PC-9 (cell line): ENCODE measurements around the gene FES. TPM values are rescaled to one million over a fixed set of nuclear protein-coding genes. Genes with fewer than 3 reads are reported as not detected.

ENCODE experiments used
- BruUV-seq: library from RNA; stranded (reverse); fragments of 400-500 nt; replicated peaks from 2 replicates; lab custom pipeline; 2021; lab: Mats Ljungman, UMichigan
- CTCF ChIA-PET: fragments of 300-600 bp; sonication (Branson Sonifier 250); formaldehyde crosslinking; loops from one replicate; lab custom pipeline; 2022; ENCODE audit warnings: antibody characterized with exemption; lab: Charles Lee
- POLR2A ChIA-PET: fragments of 300-600 bp; sonication (Branson Sonifier 250); formaldehyde crosslinking; loops from one replicate; lab custom pipeline; 2022; ENCODE audit warnings: antibody characterized with exemption; ENCODE audit not compliant: unreplicated experiment; lab: Charles Lee
- DNase-seq, 2 experiments: peaks; one replicate each; pipeline versions ENCODE4 v3.0.0 to v3.0.0-alpha.2; 2015 to 2022; ENCODE audit warnings: mixed read lengths in 1 of 2
- H2AFZ ChIP-seq: fragments of 200-600 bp; sonication (generic); 2 replicates; pipeline ENCODE4 v1.8.1; 2017; ENCODE audit warnings: antibody characterized with exemption
- H3F3A ChIP-seq: fragments of 200-600 bp; sonication (generic); 2 replicates; pipeline ENCODE4 v1.8.1; 2017; ENCODE audit warnings: antibody characterized with exemption, mild to moderate bottlenecking, low read depth; ENCODE audit not compliant: insufficient read depth
- H3K27ac ChIP-seq: fragments of 200-600 bp; sonication (generic); 2 replicates; pipeline ENCODE4 v1.6.1; 2016; ENCODE audit warnings: mixed run types
- H3K27me3 ChIP-seq: fragments of 200-600 bp; sonication (generic); 2 replicates; pipeline ENCODE4 v1.6.1; 2016; ENCODE audit warnings: low read depth, mixed run types; ENCODE audit not compliant: insufficient read depth
- H3K36me3 ChIP-seq: fragments of 200-600 bp; sonication (generic); 2 replicates; pipeline ENCODE4 v1.6.1; 2016; ENCODE audit warnings: low read depth, mixed run types
- H3K4me1 ChIP-seq: fragments of 200-600 bp; sonication (generic); replicated peaks from 2 replicates; pipeline ENCODE4 v1.6.1; 2016; ENCODE audit warnings: mixed run types; ENCODE audit not compliant: insufficient read depth
- H3K4me2 ChIP-seq: fragments of 200-600 bp; sonication (generic); 2 replicates; pipeline ENCODE4 v1.6.1; 2017; ENCODE audit warnings: mixed run types
- H3K4me3 ChIP-seq: fragments of 200-600 bp; sonication (generic); 2 replicates; pipeline ENCODE4 v1.6.1; 2016; ENCODE audit warnings: mixed run types
- H3K79me2 ChIP-seq: fragments of 200-600 bp; sonication (generic); 2 replicates; pipeline ENCODE4 v1.6.1; 2017; ENCODE audit warnings: low read depth, mixed run types
- H3K9me2 ChIP-seq: fragments of 200-600 bp; sonication (generic); 2 replicates; pipeline ENCODE4 v1.8.1; 2017; ENCODE audit warnings: mild to moderate bottlenecking; ENCODE audit not compliant: insufficient read depth
- H3K9me3 ChIP-seq: fragments of 200-600 bp; sonication (generic); 2 replicates; pipeline ENCODE4 v1.8.1; 2016; ENCODE audit warnings: low read depth; ENCODE audit not compliant: insufficient read depth
- H4K20me1 ChIP-seq: fragments of 200-600 bp; sonication (generic); 2 replicates; pipeline ENCODE4 v1.8.1; 2017; ENCODE audit not compliant: insufficient read depth
- CTCF ChIP-seq: fragments of 200-600 bp; sonication (generic); conservative IDR thresholded peaks from 2 replicates; pipeline ENCODE4 v1.6.1; 2017; ENCODE audit warnings: mixed run types, antibody characterized with exemption, mild to moderate bottlenecking, moderate library complexity
- EZH2 ChIP-seq: fragments of 200-600 bp; sonication (generic); IDR thresholded peaks from 2 replicates; pipeline ENCODE4 v1.8.0; 2017; ENCODE audit warnings: antibody characterized with exemption, low read depth
- intact Hi-C: fragments of 100-400 bp; cut with micrococcal nuclease; formaldehyde crosslinking; loops from one replicate; pipeline ENCODE4 v1.10.0; 2022; ENCODE audit not compliant: unreplicated experiment
- total RNA-seq: library from RNA; stranded (reverse); gene quantifications from 2 replicates; pipeline ENCODE4 v1.2.3, GENCODE V29; 2021

The FES gene
- total RNA-seq, 1 experiment from 2014 or later = 3.8 TPM

- Histone ChIP-seq H3K9me2 (no peaks in the 10 kb centered on the region), H3K4me2 (peak within 1 kb of the TSS; percentile 99), H3K79me2 (no peaks in the 10 kb centered on the region), H3K4me1 (peaks cover 18% of the 10 kb centered on the region), H4K20me1 (no peaks in the 10 kb centered on the region), H3K27ac (peak within 1 kb of the TSS; percentile 25; the same call in 1 of the 2 replicates), H3K36me3 (no peaks in the 10 kb centered on the region), H3K4me3 (peak within 1 kb of the TSS; percentile 93), H3K27me3 (no peaks in the 10 kb centered on the region), H3K9me3 (no peaks in the 10 kb centered on the region), H3F3A (peaks cover 23% of the 10 kb centered on the region; the same call in 1 of the 2 replicates), H2AFZ (peak within 1 kb of the TSS; percentile 96)
- ChIA-PET POLR2A (interaction anchor here (0.5 to 0.7 kb wide), 2 partner anchors 49 to 616 kb away, joined by 3 to 4 read pairs; no protein-coding TSS in a partner anchor), CTCF (interaction anchor here (0.6 to 1.3 kb wide), 6 partner anchors 29 to 568 kb away, joined by 3 to 11 read pairs (median 3); partner anchors contain the start of gene HDDC3)
- TF ChIP-seq CTCF (no peak), EZH2 (no peak)
- peak in 1 of 2 experiments; percentile 52 for DNase-seq
- no TSS peak for BruUV-seq
- intact Hi-C loops = loop anchor here (1.0 to 5.0 kb wide), 3 partner anchors 28 to 146 kb away; no protein-coding TSS in a partner anchor
Measured at GRCh38 chr15:90902840-90903732, 18.8 kb downstream of the FES start, which contains the start of gene MAN2A2. MAN2A2 (plus strand) TSS chr15:90903302; CDS start chr15:90904208, 906 bp downstream.

GRCh38 chr15:90903733-90904536 is 19.6 kb downstream of the FES start:
- peaks cover 18% of the 10 kb centered on the region for H3K4me1 ChIP-seq
- H3K9me2 ChIP-seq = no peaks in the 10 kb centered on the region
- peak overlapping the region; percentile 93 for H3K4me3 ChIP-seq
- H3K27me3 ChIP-seq = no peaks in the 10 kb centered on the region
- DNase-seq = no peak
- H4K20me1 ChIP-seq = no peaks in the 10 kb centered on the region
- H2AFZ ChIP-seq = peak overlapping the region; percentile 96
- TF ChIP-seq CTCF = no peak
- TF ChIP-seq EZH2 = no peak
- H3K79me2 ChIP-seq = no peaks in the 10 kb centered on the region
- ChIA-PET POLR2A (interaction anchor here (0.5 kb wide), 1 partner anchor 617 kb away, joined by 3 read pairs; no protein-coding TSS in a partner anchor), CTCF (interaction anchor here (0.6 kb wide), 1 partner anchor 546 kb away, joined by 3 read pairs; no protein-coding TSS in a partner anchor)
- H3K36me3 ChIP-seq = no peaks in the 10 kb centered on the region
- peak overlapping the region; percentile 99 for H3K4me2 ChIP-seq
- no peaks in the 10 kb centered on the region for H3K9me3 ChIP-seq
- BruUV-seq = TSS peak; percentile 51
- H3F3A ChIP-seq = peaks cover 23% of the 10 kb centered on the region; the same call in 1 of the 2 replicates
- no peak overlapping the region for H3K27ac ChIP-seq
- intact Hi-C loops = loop anchor here (1.0 to 5.0 kb wide), 3 partner anchors 27 to 145 kb away; no protein-coding TSS in a partner anchor

GRCh38 chr15:90904746-90905145 is 20.4 kb downstream of the FES start:
- TSS peak; percentile 16 for BruUV-seq
- intact Hi-C loops = loop anchor here (5.0 kb wide), 1 partner anchor 128 kb away; no protein-coding TSS in a partner anchor
- H3K27me3 ChIP-seq = no peaks in the 10 kb centered on the region
- peaks cover 23% of the 10 kb centered on the region; the same call in 1 of the 2 replicates for H3F3A ChIP-seq
- no peak overlapping the region for H3K4me2 ChIP-seq
- no peaks in the 10 kb centered on the region for H3K9me2 ChIP-seq
- CTCF ChIA-PET = no interaction called here
- no peaks in the 10 kb centered on the region for H4K20me1 ChIP-seq
- POLR2A ChIA-PET = interaction anchor here (0.6 kb wide), 1 partner anchor 30 kb away, joined by 4 read pairs; no protein-coding TSS in a partner anchor
- no peaks in the 10 kb centered on the region for H3K79me2 ChIP-seq
- no peak overlapping the region for H3K27ac ChIP-seq
- H3K36me3 ChIP-seq = no peaks in the 10 kb centered on the region
- H3K9me3 ChIP-seq = no peaks in the 10 kb centered on the region
- no peak for DNase-seq
- H3K4me1 ChIP-seq = peaks cover 18% of the 10 kb centered on the region
- TF ChIP-seq EZH2 (no peak), CTCF (no peak)
- H2AFZ ChIP-seq = no peak overlapping the region
- no peak overlapping the region for H3K4me3 ChIP-seq
